HUES6 (cell line): ENCODE measurements around the gene CHCHD5.

Experiments used
- H3K27ac ChIP-seq: 2 replicates; pipeline ENCODE4 v1.7.0; 2013; ENCODE audit warnings: low read depth, mild to moderate bottlenecking, low read length, inconsistent platforms
- H3K27me3 ChIP-seq: 2 replicates; pipeline ENCODE4 v1.6.1; 2013; ENCODE audit warnings: low read length; ENCODE audit not compliant: control insufficient read depth, insufficient read depth
- H3K36me3 ChIP-seq: 2 replicates; pipeline ENCODE4 v1.6.1; 2013; ENCODE audit warnings: low read length; ENCODE audit not compliant: control insufficient read depth, insufficient read depth
- H3K4me1 ChIP-seq: 2 replicates; pipeline ENCODE4 v1.6.1; 2013; ENCODE audit warnings: low read length; ENCODE audit not compliant: control insufficient read depth, insufficient read depth
- H3K4me3 ChIP-seq: 2 replicates; pipeline ENCODE4 v1.5.1; 2013; ENCODE audit warnings: low read depth, low read length
- H3K9ac ChIP-seq: one replicate; pipeline ENCODE4 v1.6.1; 2013; ENCODE audit warnings: mild to moderate bottlenecking, low read length
- H3K9me3 ChIP-seq: 2 replicates; pipeline ENCODE4 v1.6.1; 2013; ENCODE audit warnings: low read depth, low read length; ENCODE audit not compliant: control insufficient read depth, insufficient read depth

CHCHD5 gene

DNA sequence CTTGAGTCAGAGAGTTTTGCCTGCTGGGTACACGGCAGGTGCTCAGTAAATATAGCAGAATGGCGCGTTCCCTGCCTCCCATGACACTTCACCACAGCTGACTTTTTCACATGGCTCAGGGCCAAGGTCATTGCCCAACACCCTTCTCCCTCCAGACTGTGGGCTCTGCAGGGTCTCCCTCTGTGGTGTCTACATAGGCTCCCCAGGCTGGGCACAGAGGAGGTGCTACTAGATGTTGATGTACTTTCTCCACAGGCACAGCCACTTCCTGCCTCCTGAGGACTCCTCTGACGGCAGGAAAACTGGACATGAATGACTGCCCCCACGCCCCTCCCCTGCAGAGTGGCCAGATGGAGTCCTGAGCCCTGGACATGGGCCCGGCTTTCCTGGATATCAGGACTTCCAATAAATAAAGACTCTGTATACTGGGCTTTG is 4.2 kb downstream of the CHCHD5 start:
- Histone ChIP-seq H3K36me3 (peaks cover 37% of the 10 kb centered on the region), H3K27me3 (no peaks in the 10 kb centered on the region), H3K4me3 (no peak overlapping the region), H3K9ac (no peak overlapping the region), H3K4me1 (peaks cover 9% of the 10 kb centered on the region), H3K9me3 (no peaks in the 10 kb centered on the region), H3K27ac (no peak overlapping the region)

DNA sequence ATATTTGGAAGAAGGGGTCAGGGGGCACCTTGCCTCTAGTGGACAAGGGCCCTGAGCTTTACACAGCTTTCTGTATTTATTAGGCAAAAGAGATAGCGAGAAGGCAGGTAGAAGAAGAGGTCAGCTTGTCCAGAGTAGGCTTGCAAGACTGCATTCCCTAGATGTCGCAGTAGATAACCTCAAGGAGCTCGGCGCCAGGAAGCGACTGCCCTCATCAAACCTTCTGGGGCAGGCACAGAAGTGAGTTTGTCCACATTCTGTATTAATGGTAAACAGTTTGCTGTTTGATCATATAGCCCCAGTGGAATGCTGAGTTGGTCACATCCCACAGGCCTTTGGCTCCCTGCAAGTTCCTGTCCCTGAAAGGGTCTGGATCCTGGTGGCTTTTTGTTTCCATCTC is 7.0 kb downstream of the CHCHD5 start:
- no peak overlapping the region for H3K27ac ChIP-seq
- no peaks in the 10 kb centered on the region for H3K9me3 ChIP-seq
- no peak overlapping the region for H3K4me3 ChIP-seq
- no peaks in the 10 kb centered on the region for H3K27me3 ChIP-seq
- peaks cover 33% of the 10 kb centered on the region for H3K36me3 ChIP-seq
- H3K9ac ChIP-seq: no peak overlapping the region
- no peaks in the 10 kb centered on the region; the same call in 1 of the 2 replicates for H3K4me1 ChIP-seq

DNA sequence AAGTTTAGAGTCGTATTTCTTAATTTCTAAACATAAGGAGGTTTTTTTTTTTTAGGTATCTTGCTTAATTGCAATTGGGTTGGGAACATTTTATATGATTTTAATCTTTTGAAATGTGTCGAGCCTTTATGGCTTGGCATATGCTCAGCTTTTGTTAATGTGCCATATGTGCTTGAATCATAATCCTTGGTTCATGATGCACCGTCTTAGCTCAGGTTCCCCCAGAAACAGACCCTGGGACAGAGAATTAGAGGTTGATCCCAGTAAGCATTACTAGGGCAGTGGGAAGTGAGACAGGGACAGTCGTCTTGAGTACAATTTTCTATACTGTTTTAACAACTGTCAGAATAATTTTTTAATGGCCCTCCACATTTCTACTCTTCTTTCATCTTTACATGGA is 9.3 kb downstream of the CHCHD5 start:
- Histone ChIP-seq H3K27ac (no peak overlapping the region), H3K4me3 (no peak overlapping the region), H3K4me1 (no peaks in the 10 kb centered on the region; the same call in 1 of the 2 replicates), H3K9me3 (no peaks in the 10 kb centered on the region), H3K27me3 (no peaks in the 10 kb centered on the region), H3K9ac (no peak overlapping the region), H3K36me3 (peaks cover 12% of the 10 kb centered on the region)

DNA sequence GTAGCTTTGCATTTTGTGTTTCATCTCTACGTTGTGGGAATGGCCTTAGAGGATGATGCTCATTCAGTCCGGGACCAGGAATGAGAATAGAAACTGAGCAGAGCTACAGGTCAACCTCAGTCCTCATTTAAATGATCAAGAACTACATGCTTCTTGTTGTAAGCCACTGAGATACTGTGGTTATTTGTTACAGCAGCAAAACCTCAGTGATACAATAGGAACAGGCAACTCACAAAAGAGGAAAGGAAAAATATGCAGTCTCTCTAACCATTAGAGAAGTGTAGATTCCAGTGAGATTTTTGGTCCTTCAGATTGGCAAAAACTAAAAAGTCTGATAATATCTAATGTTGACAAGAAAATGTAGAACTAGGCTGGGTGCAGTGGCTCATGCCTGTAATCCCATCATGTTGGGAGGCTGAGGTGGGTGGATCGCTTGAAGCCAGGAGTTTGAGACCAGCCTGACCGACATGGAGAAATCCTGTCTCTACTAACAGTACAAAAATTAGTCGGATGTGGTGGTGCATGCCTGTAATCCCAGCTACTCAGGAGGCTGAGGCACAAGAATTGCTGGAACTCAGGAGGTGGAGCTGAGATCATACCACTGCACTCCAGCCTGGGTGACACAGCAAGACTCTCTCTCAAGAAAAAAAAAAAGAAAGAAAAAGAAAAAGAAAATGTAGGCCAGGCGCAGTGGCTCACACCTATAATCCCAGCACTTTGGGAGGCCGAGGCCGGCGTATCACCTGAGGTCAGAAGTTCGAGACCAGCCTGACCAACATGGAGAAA is 13.3 kb downstream of the CHCHD5 start:
- no peak overlapping the region for H3K4me3 ChIP-seq
- no peaks in the 10 kb centered on the region for H3K36me3 ChIP-seq
- H3K9ac ChIP-seq: no peak overlapping the region
- H3K27me3 ChIP-seq: no peaks in the 10 kb centered on the region
- no peaks in the 10 kb centered on the region for H3K4me1 ChIP-seq
- H3K9me3 ChIP-seq: no peaks in the 10 kb centered on the region
- no peak overlapping the region for H3K27ac ChIP-seq

DNA sequence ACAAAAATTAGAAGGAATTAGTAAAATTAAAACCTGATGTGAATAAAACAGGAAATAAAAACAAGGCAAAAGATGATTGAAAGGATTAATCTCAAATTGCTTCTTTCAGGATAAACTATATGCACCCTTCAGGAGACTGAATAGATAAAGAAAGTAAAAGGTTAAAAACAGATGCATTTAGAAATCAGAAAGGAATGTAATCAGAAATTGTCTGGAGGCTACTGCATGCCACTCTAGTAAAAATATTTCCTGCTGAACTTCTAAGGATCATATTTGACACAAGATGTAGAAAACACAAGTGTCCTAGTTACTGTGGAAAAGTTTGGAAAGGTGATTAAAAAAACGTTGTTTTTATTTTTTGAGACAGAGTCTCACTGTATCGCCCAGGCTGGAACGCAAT is 16.2 kb downstream of the CHCHD5 start:
- Histone ChIP-seq H3K27me3 (no peaks in the 10 kb centered on the region), H3K27ac (no peak overlapping the region), H3K4me1 (no peaks in the 10 kb centered on the region), H3K36me3 (no peaks in the 10 kb centered on the region), H3K9ac (no peak overlapping the region), H3K4me3 (no peak overlapping the region), H3K9me3 (no peaks in the 10 kb centered on the region)

DNA sequence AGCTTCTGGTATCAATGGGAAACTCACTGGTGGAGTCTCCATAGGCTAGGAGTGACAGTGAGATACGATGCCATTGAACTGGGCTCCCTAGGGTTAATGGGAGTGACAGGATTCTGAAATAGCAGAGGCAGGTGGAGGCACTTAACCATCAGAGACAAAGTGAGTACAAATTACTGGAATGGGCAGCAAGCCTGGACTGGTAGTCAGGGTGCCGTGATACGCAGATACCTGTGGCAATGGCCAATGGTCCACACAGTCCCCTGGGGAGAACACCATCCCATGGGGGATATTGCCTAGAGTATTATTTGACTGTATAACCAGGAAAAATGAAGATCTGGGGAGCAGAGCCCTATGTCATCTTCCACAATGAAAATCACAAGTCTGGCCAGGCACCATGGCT is 17.3 kb downstream of the CHCHD5 start:
- no peaks in the 10 kb centered on the region for H3K36me3 ChIP-seq
- H3K4me3 ChIP-seq: no peak overlapping the region
- no peaks in the 10 kb centered on the region for H3K27me3 ChIP-seq
- 0 out of 2 replicates have a peak, but pooled peaks cover 2% of the 10 kb centered on the region for H3K4me1 ChIP-seq
- H3K27ac ChIP-seq: no peak overlapping the region
- H3K9ac ChIP-seq: no peak overlapping the region
- no peaks in the 10 kb centered on the region for H3K9me3 ChIP-seq

DNA sequence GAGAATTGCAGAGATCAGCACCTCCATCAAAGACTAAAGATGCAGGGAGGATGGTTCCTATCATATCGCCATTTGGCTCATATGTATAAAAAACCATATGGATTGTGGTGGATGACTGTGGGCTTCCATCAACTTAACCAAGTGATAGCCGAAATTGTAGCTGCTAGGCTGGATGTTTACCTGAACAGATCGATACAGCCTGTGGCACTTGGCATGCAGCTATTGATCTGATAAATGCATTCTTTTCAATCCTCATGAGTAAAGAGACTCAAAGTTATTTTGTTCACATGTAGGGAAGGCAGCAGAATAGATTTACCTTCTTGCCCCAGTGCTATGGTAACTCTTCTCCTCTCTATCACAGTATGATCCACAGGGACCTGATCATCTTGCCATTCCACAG is 18.5 kb downstream of the CHCHD5 start:
- Histone ChIP-seq H3K9me3 (no peaks in the 10 kb centered on the region), H3K4me3 (no peak overlapping the region), H3K27ac (no peak overlapping the region), H3K4me1 (0 out of 2 replicates have a peak, but pooled peaks cover 3% of the 10 kb centered on the region), H3K27me3 (no peaks in the 10 kb centered on the region), H3K36me3 (no peaks in the 10 kb centered on the region), H3K9ac (no peak overlapping the region)

DNA sequence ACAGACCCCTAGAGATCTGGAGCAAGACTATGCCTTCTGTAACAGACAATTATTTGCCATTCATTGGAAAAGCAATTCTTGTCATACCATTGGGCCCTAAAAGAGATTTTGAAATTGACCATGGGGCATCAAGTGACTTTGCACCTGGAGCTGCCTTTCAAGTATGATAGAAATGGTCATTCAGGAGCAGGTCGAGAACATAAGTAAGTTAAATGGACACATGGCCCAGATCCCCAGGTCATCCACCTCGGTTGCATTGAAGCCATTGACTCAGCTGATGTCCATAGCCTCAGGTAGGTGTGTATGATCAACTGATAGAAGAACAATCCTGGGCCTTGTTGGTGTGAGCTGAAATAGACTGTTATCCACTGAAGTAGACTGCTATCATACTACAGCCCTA is 19.3 kb downstream of the CHCHD5 start:
- no peaks in the 10 kb centered on the region for H3K27me3 ChIP-seq
- no peaks in the 10 kb centered on the region for H3K9me3 ChIP-seq
- H3K36me3 ChIP-seq: no peaks in the 10 kb centered on the region
- no peak overlapping the region for H3K27ac ChIP-seq
- H3K4me3 ChIP-seq: no peak overlapping the region
- no peak overlapping the region for H3K9ac ChIP-seq
- 0 out of 2 replicates have a peak, but pooled peaks cover 3% of the 10 kb centered on the region for H3K4me1 ChIP-seq

DNA sequence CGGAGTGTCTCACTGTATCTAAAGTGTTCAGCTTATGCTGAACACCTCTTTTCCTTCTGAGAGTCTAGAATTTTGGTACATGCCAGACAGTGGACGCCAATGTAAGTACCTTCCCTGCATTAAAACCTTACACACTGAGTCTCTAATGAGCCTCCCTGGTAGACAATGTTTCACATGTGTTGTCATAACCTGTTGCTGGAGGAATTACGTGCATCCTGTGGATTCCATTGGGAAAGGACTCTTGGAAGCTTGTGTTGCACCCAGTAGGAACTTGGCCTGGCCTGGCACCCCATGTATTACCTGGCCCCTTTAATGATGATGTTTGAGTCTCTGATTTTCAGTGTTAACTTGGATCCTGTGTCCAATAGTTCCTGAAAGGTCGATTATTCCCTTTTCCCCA is 20.5 kb downstream of the CHCHD5 start:
- Histone ChIP-seq H3K27me3 (no peaks in the 10 kb centered on the region), H3K27ac (no peak overlapping the region), H3K4me3 (no peak overlapping the region), H3K36me3 (no peaks in the 10 kb centered on the region), H3K9me3 (no peaks in the 10 kb centered on the region), H3K9ac (no peak overlapping the region), H3K4me1 (0 out of 2 replicates have a peak, but pooled peaks cover 3% of the 10 kb centered on the region)

DNA sequence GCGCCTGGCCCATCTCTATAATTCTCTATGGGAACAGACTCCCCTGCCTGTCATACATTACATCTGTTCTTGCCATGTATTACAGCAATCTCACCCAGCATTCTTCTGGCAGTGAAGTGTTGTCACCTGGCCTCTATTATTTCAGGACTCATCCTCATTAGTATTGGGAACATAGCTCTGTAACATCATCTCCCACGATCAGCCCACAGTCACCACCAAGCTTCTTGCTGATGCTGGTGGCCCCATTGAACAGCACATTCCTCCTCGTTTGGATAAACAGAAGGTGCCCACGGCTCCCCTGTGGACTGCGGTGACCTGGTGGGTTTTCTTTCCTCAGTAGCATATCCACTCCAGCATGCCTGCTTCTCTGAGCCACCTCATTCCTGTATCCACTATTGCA is 21.5 kb downstream of the CHCHD5 start:
- no peaks in the 10 kb centered on the region for H3K27me3 ChIP-seq
- H3K9ac ChIP-seq: no peak overlapping the region
- no peaks in the 10 kb centered on the region for H3K9me3 ChIP-seq
- 0 out of 2 replicates have a peak, but pooled peaks cover 3% of the 10 kb centered on the region for H3K4me1 ChIP-seq
- H3K27ac ChIP-seq: no peak overlapping the region
- H3K4me3 ChIP-seq: no peak overlapping the region
- no peaks in the 10 kb centered on the region for H3K36me3 ChIP-seq

DNA sequence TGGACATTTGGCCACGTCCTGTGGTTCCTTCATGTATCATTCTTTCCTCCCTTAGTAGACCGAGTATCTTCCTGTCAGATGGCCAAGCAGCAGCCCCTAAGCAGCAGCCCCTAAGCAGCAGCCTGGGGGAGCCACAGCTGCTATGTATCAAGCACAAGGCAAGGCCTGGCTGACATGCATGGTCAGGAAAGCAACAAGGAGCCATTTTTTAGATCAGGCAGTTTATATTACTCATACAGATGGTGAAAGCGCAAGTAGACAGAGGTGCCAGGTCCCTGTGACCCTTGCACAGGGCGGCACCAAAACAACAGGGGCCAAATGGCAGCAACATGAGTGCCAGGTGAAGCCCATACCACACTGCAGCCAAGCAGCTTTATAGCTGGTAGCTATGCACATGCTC is 22.1 kb downstream of the CHCHD5 start:
- no peaks in the 10 kb centered on the region for H3K9me3 ChIP-seq
- no peak overlapping the region for H3K27ac ChIP-seq

More for the DNA sequence above, 22.1 kb downstream of the CHCHD5 start:
- Histone ChIP-seq H3K27me3 (no peaks in the 10 kb centered on the region), H3K4me1 (0 out of 2 replicates have a peak, but pooled peaks cover 3% of the 10 kb centered on the region), H3K9ac (no peak overlapping the region), H3K36me3 (no peaks in the 10 kb centered on the region), H3K4me3 (no peak overlapping the region)
